ENCODE measurements around the gene ZC3H10. TPM values are rescaled to one million over a fixed set of nuclear protein-coding genes. Genes with fewer than 3 reads are reported as not detected.

Gene ZC3H10
- total and polyA plus RNA-seq, 2 of the 8 experiments (the other 6 are each of a cell fraction or from before 2014, with no cell fraction given) = 4.0 to 11.2 TPM

GRCh38 chr12:56145217-56145616, 27.2 kb downstream of the ZC3H10 start:
- no peak overlapping the region for H2BK120ac ChIP-seq (replicated peaks; ENCODE audit: low read depth, low read length)
- H3K18ac ChIP-seq (ENCODE audit: extremely low read depth, low read length) = no peak overlapping the region
- no peak overlapping the region for H3K4me3 ChIP-seq (ENCODE audit: extremely low read depth in 1 of 4, insufficient read depth in 2 of 4, low read depth in 3 of 4, low read length in 4 of 4)
- H3K23me2 ChIP-seq (ENCODE audit: low read depth, low read length) = no peaks in the 10 kb centered on the region
- no peak overlapping the region for H2AFZ ChIP-seq (ENCODE audit: low read length)
- FAIRE-seq (no peak), DNase-seq (ENCODE audit: low read depth in 1 of 2, low spot score in 2 of 2) (no peak)
- no peak overlapping the region for H3K4ac ChIP-seq (replicated peaks; ENCODE audit: insufficient read length, low read depth, low read length)
- H2BK15ac ChIP-seq (ENCODE audit: low read length) = no peak overlapping the region
- CTCF ChIA-PET (ENCODE audit: partially characterized antibody) = interaction anchor here (0.9 to 3.5 kb wide), 6 partner anchors 9 to 26 kb away, joined by 3 to 19 read pairs (median 4); partner anchors contain the start of gene ZC3H10
- no peak overlapping the region for H3K4me2 ChIP-seq (ENCODE audit: insufficient read depth in 1 of 2, low read depth in 2 of 2, low read length in 2 of 2)
- H4K20me1 ChIP-seq (replicated peaks in 1 of 2; ENCODE audit: control insufficient read depth in 1 of 2, insufficient read depth in 2 of 2, low read length in 2 of 2) = no peaks in the 10 kb centered on the region
- no peak overlapping the region for H3K9ac ChIP-seq (replicated peaks in 1 of 4; ENCODE audit: extremely low read depth in 1 of 4, low read depth in 3 of 4, low read length in 3 of 4)
- no peak overlapping the region for H3K14ac ChIP-seq (ENCODE audit: insufficient read length)
- H4K91ac ChIP-seq (replicated peaks; ENCODE audit: insufficient read length, low read length) = no peak overlapping the region
- no peak overlapping the region for H2BK5ac ChIP-seq (ENCODE audit: low read depth, low read length)
- H2BK20ac ChIP-seq (ENCODE audit: low read length) = no peak overlapping the region
- TF ChIP-seq EP300 (IDR thresholded peaks at IDR 0.05; ENCODE audit: borderline replicate concordance in 1 of 2, low read depth in 2 of 2, low read length in 2 of 2) (no peak), SIN3A (conservative IDR thresholded peaks at IDR 0.05 in 1 of 2, IDR thresholded peaks at IDR 0.05 in 1 of 2; ENCODE audit: low read depth in 1 of 2, low read length in 2 of 2) (no peak), RBBP5 (IDR thresholded peaks at IDR 0.05; ENCODE audit: borderline replicate concordance, low read depth, low read length) (no peak), POLR2A (IDR thresholded peaks at IDR 0.05; ENCODE audit: control extremely low read depth in 1 of 2, low read depth in 2 of 2, low read length in 2 of 2) (no peak), SAP30 (IDR thresholded peaks at IDR 0.05; ENCODE audit: insufficient read depth, insufficient replicate concordance, low read length) (no peak), BACH1 (IDR thresholded peaks at IDR 0.05; ENCODE audit: low read length) (no peak), RNF2 (IDR thresholded peaks at IDR 0.05; ENCODE audit: borderline replicate concordance, low read depth, low read length, missing control alignments, poor library complexity, severe bottlenecking) (no peak)
- no peaks in the 10 kb centered on the region for H3K4me1 ChIP-seq (replicated peaks in 1 of 4; ENCODE audit: control insufficient read depth in 3 of 4, insufficient read depth in 4 of 4, low read length in 3 of 4)
- no peak overlapping the region for H2BK12ac ChIP-seq (ENCODE audit: low read depth, low read length)
- POLR2A ChIA-PET (ENCODE audit: partially characterized antibody) = interaction anchor here (1.0 to 1.5 kb wide), 2 partner anchors 10 to 22 kb away, joined by 4 read pairs; no protein-coding TSS in a partner anchor
- H3K79me1 ChIP-seq (ENCODE audit: low read depth, low read length) = no peaks in the 10 kb centered on the region
- peaks cover 18 to 40% (median 35%) of the 10 kb centered on the region in 4 experiments; a peak in 7 of 8 replicates for H3K36me3 ChIP-seq (ENCODE audit: control insufficient read depth in 2 of 4, insufficient read depth in 4 of 4, low read length in 3 of 4)
- no peaks in the 10 kb centered on the region for H3K9me3 ChIP-seq (ENCODE audit: insufficient read depth in 2 of 2, low read depth in 1 of 2, low read length in 1 of 2)
- no peak overlapping the region for H3K23ac ChIP-seq (ENCODE audit: insufficient read length)
- no peaks in the 10 kb centered on the region for H3K79me2 ChIP-seq (ENCODE audit: control insufficient read depth in 1 of 2, insufficient read depth in 2 of 2, low read length in 2 of 2)
- H2AK5ac ChIP-seq (ENCODE audit: low read depth, low read length) = no peak overlapping the region
- H4K5ac ChIP-seq (ENCODE audit: insufficient read length, low read depth, low read length) = no peak overlapping the region
- H3K56ac ChIP-seq (replicated peaks; ENCODE audit: insufficient read length, low read depth, low read length) = no peak overlapping the region
- no peak overlapping the region for H4K8ac ChIP-seq (ENCODE audit: extremely low read depth, insufficient read depth, low read length)
- WGBS, 2 experiments (ENCODE audit: extremely low coverage in 1 of 2, insufficient coverage in 1 of 2, insufficient read length in 1 of 2, insufficient replicate concordance in 2 of 2, low coverage in 1 of 2, low lambda C conversion rate in 2 of 2, missing lambda C conversion rate in 1 of 2) = 93% methylated on average over 3 of the region's 3 CpGs; no CpG with 5 or more reads in 1 of the 2 experiments
- no peak overlapping the region for H3K27ac ChIP-seq (ENCODE audit: low read depth, low read length)
- H3K27me3 ChIP-seq (replicated peaks in 1 of 4; ENCODE audit: control insufficient read depth in 3 of 4, extremely low read depth in 1 of 4, insufficient read depth in 3 of 4, low read length in 3 of 4) = no peaks in the 10 kb centered on the region; a peak in 1 of 7 replicates

Data from H1 (cell line).